CD14-positive monocyte (primary cell): ENCODE data around the gene TAF13. TPM values are rescaled to one million over a fixed set of nuclear protein-coding genes. Genes with fewer than 3 reads are reported as not detected.

Experiments used
- DNase-seq, 3 donors: peaks; one replicate each; pipeline ENCODE4 v3.0.0-alpha.2; 2011 to 2022
- H2AFZ ChIP-seq: 2 replicates; pipeline ENCODE4 v1.6.0; 2012; ENCODE audit warnings: mild to moderate bottlenecking, low read depth, low read length, inconsistent platforms; ENCODE audit not compliant: insufficient read depth, poor library complexity, severe bottlenecking
- H3K27ac ChIP-seq, 2 donors: 1 replicate in 1 of 2; 2 replicates in 1 of 2; pipeline ENCODE4 v1.5.1; 2012 to 2013; ENCODE audit warnings: low read length in 2 of 2, control low read depth in 1 of 2, inconsistent platforms in 1 of 2, low read depth in 1 of 2, mild to moderate bottlenecking in 1 of 2
- H3K27me3 ChIP-seq, 2 donors: one replicate each; pipeline versions ENCODE4 v1.6.0 to v1.6.1; 2011 to 2013; ENCODE audit warnings: low read length in 2 of 2; ENCODE audit not compliant: control insufficient read depth in 2 of 2, insufficient read depth in 2 of 2
- H3K36me3 ChIP-seq, 2 donors: replicated peaks in 1 of 2; 1 replicate in 1 of 2; 2 replicates in 1 of 2; pipeline versions ENCODE4 v1.5.1 to v1.6.1; 2012 to 2013; ENCODE audit warnings: low read length in 2 of 2, control low read depth in 1 of 2, inconsistent platforms in 1 of 2, mild to moderate bottlenecking in 1 of 2; ENCODE audit not compliant: insufficient read depth in 2 of 2, control insufficient read depth in 1 of 2
- H3K4me1 ChIP-seq, 2 donors: 1 replicate in 1 of 2; 2 replicates in 1 of 2; pipeline versions ENCODE4 v1.5.1 to v1.6.1; 2012 to 2013; ENCODE audit warnings: low read length in 2 of 2, control low read depth in 1 of 2, inconsistent platforms in 1 of 2, mild to moderate bottlenecking in 1 of 2, moderate library complexity in 1 of 2; ENCODE audit not compliant: insufficient read depth in 2 of 2, control insufficient read depth in 1 of 2
- H3K4me2 ChIP-seq: replicated peaks from 2 replicates; pipeline ENCODE3; 2012; ENCODE audit warnings: low read length, moderate library complexity, mild to moderate bottlenecking; ENCODE audit not compliant: poor library complexity, severe bottlenecking; ENCODE audit errors: extremely low read depth
- H3K4me3 ChIP-seq, 3 experiments: fragments of 200-600 bp in 1 of 3; sonication (generic) in 1 of 3; replicated peaks in 1 of 3; 1 replicate in 2 of 3; 2 replicates in 1 of 3; pipeline ENCODE4 v1.5.1; 2011 to 2013; ENCODE audit warnings: low read length in 3 of 3, mild to moderate bottlenecking in 3 of 3, control low read depth in 2 of 3, low read depth in 2 of 3, inconsistent platforms in 1 of 3, moderate library complexity in 1 of 3
- H3K79me2 ChIP-seq: 2 replicates; pipeline ENCODE4 v1.6.0; 2012; ENCODE audit warnings: mild to moderate bottlenecking, control low read depth, inconsistent platforms, low read length, moderate library complexity; ENCODE audit not compliant: insufficient read depth
- H3K9ac ChIP-seq: 2 replicates; pipeline ENCODE4 v1.6.0; 2017; ENCODE audit warnings: low read length, mild to moderate bottlenecking; ENCODE audit not compliant: insufficient read depth, poor library complexity, severe bottlenecking
- H3K9me3 ChIP-seq, 2 donors: replicated peaks in 1 of 2; 1 replicate in 1 of 2; 2 replicates in 1 of 2; pipeline versions ENCODE4 v1.5.1 to v1.6.1; 2012 to 2013; ENCODE audit warnings: low read length in 2 of 2, control low read depth in 1 of 2; ENCODE audit not compliant: control insufficient read depth in 1 of 2, insufficient read depth in 1 of 2
- H4K20me1 ChIP-seq: 2 replicates; pipeline ENCODE4 v1.6.0; 2012; ENCODE audit warnings: mild to moderate bottlenecking, low read length, control low read depth, moderate library complexity; ENCODE audit not compliant: insufficient read depth
- H3K27ac Mint-ChIP-seq, 7 donors: one replicate each; pipeline ENCODE4 v1.8.0; 2020; ENCODE audit warnings: mild to moderate bottlenecking in 7 of 7, mixed read lengths in 7 of 7, moderate library complexity in 6 of 7, inconsistent platforms in 2 of 7
- H3K27me3 Mint-ChIP-seq, 3 donors: one replicate each; pipeline ENCODE4 v1.8.0; 2021 to 2022; ENCODE audit warnings: low read depth in 3 of 3, mild to moderate bottlenecking in 3 of 3, mixed read lengths in 3 of 3, moderate library complexity in 3 of 3, inconsistent platforms in 1 of 3
- H3K36me3 Mint-ChIP-seq, 2 donors: one replicate each; pipeline ENCODE4 v1.8.0; 2020; ENCODE audit warnings: mixed read lengths in 2 of 2, inconsistent platforms in 1 of 2, mild to moderate bottlenecking in 1 of 2
- H3K4me1 Mint-ChIP-seq: one replicate; pipeline ENCODE4 v1.8.0; 2020; ENCODE audit warnings: mild to moderate bottlenecking, mixed read lengths
- H3K4me3 Mint-ChIP-seq, 2 donors: one replicate each; pipeline ENCODE4 v1.8.0; 2020; ENCODE audit warnings: mild to moderate bottlenecking in 2 of 2, mixed read lengths in 2 of 2, moderate library complexity in 1 of 2
- H3K9me3 Mint-ChIP-seq, 7 donors: one replicate each; pipeline ENCODE4 v1.8.0; 2020 to 2022; ENCODE audit warnings: mixed read lengths in 7 of 7, mild to moderate bottlenecking in 6 of 7, moderate library complexity in 6 of 7, inconsistent platforms in 2 of 7
- CTCF ChIP-seq: fragments of 200-600 bp; IDR thresholded peaks from one replicate; pipeline ENCODE4 v1.8.0; 2022; ENCODE audit warnings: antibody characterized with exemption, mild to moderate bottlenecking
- WGBS: methylation state at CpG from one replicate; pipeline ENCODE4 v1.1.5; 2013; ENCODE audit warnings: missing lambda C conversion rate; ENCODE audit not compliant: insufficient coverage; 5-methylcytosine and 5-hydroxymethylcytosine counted together
- intact Hi-C, 2 donors: fragments of 100-400 bp; cut with micrococcal nuclease; formaldehyde crosslinking; loops; one replicate each; pipeline versions ENCODE4 v1.15.0 to v1.15.1; 2023
- polyA plus RNA-seq, 3 donors: library from polyadenylated mRNA; depleted of rRNA in 1 of 3; unstranded in 2 of 3; stranded (reverse) in 1 of 3; fragments of 300-500 nt in 2 of 3; fragments of >200 nt in 1 of 3; fragmentation: Illumina TruSeq in 2 of 3; gene quantifications; 1 replicate in 2 of 3; 2 replicates in 1 of 3; pipeline ENCODE4 v1.2.3, GENCODE V29; 2012 to 2021

Gene TAF13
- polyA plus RNA-seq, 3 donors, result 1.2 to 17.7 (median 5.2) TPM

- Mint-ChIP-seq H3K27me3 (no peaks in the 10 kb centered on the region), H3K4me1 (peaks cover 32% of the 10 kb centered on the region), H3K4me3 (no peak overlapping the region), H3K36me3 (peaks cover 41 to 49% of the 10 kb centered on the region in 2 donors), H3K9me3 (peaks cover 0 to 5% (median 0%) of the 10 kb centered on the region in 7 donors), H3K27ac (peak overlapping the region in 4 of 7 donors; percentile 36 to 68 (median 40))
- Histone ChIP-seq H3K4me3 (no peak overlapping the region), H2AFZ (no peak overlapping the region), H3K4me2 (no peak overlapping the region), H3K4me1 (peaks cover 25 to 31% of the 10 kb centered on the region in 2 donors), H4K20me1 (peaks cover 14% of the 10 kb centered on the region), H3K27ac (peak overlapping the region in 1 of 2 donors; percentile 43), H3K36me3 (peaks cover 36 to 44% of the 10 kb centered on the region in 2 donors), H3K27me3 (no peaks in the 10 kb centered on the region), H3K79me2 (peaks cover 63% of the 10 kb centered on the region), H3K9me3 (no peaks in the 10 kb centered on the region), H3K9ac (no peak overlapping the region)
- intact Hi-C loops, result loop anchor here in 1 of 2 donors (5.0 kb wide), 1 partner anchor 52 kb away; the partner anchor contains the start of gene WDR47
- DNase-seq, result no peak
- TF ChIP-seq CTCF, result no peak
- WGBS, result 100% methylated on average over 2 of the region's 7 CpGs
Measured at GRCh38 chr1:109094377-109094803, 18.6 kb upstream of the TAF13 start.

- H3K36me3 ChIP-seq, result peaks cover 36 to 43% of the 10 kb centered on the region in 2 donors
- peaks cover 13% of the 10 kb centered on the region for H4K20me1 ChIP-seq
- H3K27ac ChIP-seq, result peak overlapping the region; percentile 96 to 98
- peaks cover 30 to 39% of the 10 kb centered on the region in 2 donors for H3K4me1 ChIP-seq
- H3K27me3 Mint-ChIP-seq, result peaks cover 0 to 2% (median 0%) of the 10 kb centered on the region in 3 donors
- peak overlapping the region; percentile 80 to 97 (median 81) for H3K4me3 ChIP-seq
- no peak for TF ChIP-seq CTCF
- no peaks in the 10 kb centered on the region for H3K9me3 ChIP-seq
- peak; percentile 68 to 92 (median 88) for DNase-seq
- H3K27ac Mint-ChIP-seq, result peak overlapping the region; percentile 98 to 99 (median 99)
- H3K27me3 ChIP-seq, result no peaks in the 10 kb centered on the region
- peak overlapping the region; percentile 78 for H2AFZ ChIP-seq
- peaks cover 63% of the 10 kb centered on the region for H3K79me2 ChIP-seq
- intact Hi-C loops, result loop anchor here in 1 of 2 donors (2.0 to 5.0 kb wide), 2 partner anchors 17 to 50 kb away; partner anchors contain the start of gene WDR47
- peaks cover 0 to 5% (median 0%) of the 10 kb centered on the region in 7 donors for H3K9me3 Mint-ChIP-seq
- H3K36me3 Mint-ChIP-seq, result peaks cover 37 to 46% of the 10 kb centered on the region in 2 donors
- peak overlapping the region; percentile 91 for H3K4me2 ChIP-seq
- peak overlapping the region; percentile 82 for H3K9ac ChIP-seq
- no CpG with 5 or more reads among the region's 1 CpG for WGBS
- peaks cover 35% of the 10 kb centered on the region for H3K4me1 Mint-ChIP-seq
- peak overlapping the region; percentile 86 to 98 for H3K4me3 Mint-ChIP-seq
Measured at GRCh38 chr1:109091839-109092193, 16.0 kb upstream of the TAF13 start.
